ENCODE results near the gene KCNT1.
A peak's percentile ranks its signal among the peaks of the same experiment; 100 is the strongest.

The KCNT1 gene

DNA sequence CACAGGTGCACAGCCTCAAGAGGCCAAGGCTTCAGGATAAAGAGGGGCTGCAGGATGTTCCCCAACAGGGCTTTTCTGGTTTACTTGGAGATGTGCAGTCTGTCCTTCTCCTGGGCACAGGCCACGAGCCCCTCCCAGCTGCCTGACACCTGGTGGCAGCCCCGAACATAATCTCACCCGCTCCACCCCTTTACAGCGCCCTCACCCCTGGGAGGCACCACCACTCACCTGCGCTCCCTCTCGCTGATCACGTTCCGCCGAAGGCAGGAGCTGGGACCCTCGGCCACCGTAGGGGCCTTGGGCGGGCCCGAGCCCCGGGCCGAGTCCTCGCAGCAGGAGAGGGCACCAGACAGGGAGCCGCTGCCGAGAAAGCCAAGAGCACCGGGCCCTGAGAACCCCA is 3.2 kb upstream of the KCNT1 start:
- no peak for DNase-seq

DNA sequence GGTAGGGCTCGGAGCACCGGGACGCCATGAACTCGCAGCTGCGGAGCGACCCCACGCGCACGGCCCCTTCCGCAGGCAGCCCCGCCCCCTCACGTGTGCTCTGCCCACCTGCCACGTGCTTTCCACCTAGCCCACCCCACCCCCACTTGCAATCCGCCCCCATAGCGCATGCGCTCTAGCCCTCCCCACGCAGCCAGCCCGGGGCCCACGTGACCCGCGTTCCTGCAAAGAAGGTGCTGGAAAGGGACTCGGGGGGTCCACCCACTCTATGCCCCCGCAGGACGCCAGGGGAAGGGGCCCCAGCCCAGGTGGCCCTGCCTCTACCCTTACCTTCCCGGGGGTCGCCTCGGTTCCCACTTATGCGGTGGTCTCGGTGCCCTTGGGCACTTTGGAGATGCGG is 2.5 kb upstream of the KCNT1 start, which contains the start of gene SOHLH1:
SOHLH1 (minus strand) TSS at position 42 of the 400 bp plus-strand sequence; CDS start at position 28, 14 bp downstream.
- DNase-seq, result no peak

DNA sequence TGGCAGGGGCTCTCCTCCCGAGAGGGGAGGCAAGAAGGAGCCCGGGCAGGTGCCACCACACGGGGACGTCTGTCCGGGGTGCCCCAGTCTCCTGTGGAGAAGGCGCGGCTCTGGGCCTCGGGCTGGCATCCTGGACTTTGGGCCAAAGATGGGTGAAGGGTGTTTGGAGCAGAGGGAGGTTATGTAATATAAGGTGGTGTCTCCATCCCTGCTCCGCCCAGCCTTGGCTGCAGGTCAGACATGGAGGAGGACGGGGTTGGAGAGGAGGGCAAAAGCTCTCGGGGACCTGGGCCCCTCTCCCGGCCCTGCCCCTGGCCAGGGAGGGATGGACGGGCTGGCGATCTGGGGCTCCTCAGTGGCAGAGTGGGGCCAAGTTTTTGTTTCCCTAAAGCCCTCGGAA is 1.5 kb upstream of the KCNT1 start:
- DNase-seq, result no peak

DNA sequence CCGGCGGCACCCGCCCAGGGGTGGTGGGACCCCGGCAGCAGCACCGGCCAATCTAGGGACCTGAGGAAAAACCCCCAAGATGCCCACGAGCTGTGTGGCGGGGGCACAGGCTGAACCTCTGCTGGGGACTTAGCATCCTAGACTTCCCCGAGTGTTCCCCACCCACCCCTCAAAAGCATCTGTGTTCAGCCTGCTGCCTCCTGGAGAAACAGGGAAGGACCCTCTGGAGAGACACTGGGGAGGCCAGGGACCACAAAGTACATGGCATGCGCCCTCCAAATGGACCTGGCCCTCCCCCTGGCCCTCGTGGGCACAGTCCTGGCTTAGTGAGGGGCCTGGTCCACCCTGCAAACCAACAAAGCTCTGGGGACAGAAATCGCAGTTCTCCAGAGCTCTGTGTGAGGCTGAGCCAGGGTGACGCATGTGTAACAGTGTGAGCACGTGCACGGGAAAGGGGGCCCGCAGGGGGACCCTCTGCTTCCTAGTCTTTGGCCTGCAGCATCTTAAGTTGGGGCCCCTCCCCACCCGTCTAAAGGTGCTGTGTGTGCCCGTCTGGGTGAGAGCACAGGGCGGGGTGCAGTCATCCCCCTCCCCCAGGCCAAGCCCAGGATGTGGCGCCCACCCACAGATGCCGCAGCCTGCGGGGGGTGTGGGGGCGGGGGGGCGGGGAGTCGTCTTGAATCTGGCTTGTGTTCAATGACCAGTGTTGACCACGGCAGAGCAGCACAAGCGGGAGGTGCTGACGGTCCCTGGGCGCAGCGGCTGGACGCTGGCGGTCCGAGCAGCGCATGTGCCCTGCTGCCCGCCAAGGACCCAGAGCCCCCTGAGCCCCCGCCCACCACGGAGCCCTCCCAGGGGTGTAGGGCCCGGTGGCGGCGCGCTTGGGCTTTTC is 672 bp upstream of the KCNT1 start:
- no peak for DNase-seq

DNA sequence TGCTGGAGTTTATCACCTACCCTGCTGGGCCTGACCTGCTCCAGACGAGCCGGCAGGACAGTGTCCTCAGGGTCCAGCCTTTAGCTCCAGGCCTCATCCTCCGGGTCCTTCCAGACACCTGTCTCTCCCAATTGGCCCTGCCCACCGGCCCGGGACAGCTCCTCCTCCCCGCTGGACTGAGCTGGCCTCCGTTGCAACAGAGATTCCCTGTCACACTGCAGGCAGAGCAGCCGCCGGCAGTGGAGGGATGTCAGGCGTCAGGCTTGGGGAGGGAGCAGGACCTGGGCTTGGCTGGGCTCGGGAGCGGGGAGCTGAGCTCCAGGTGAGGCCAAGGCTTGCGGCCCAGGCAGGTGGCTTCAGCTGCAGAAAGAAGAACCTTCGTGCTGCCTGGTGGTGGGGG is 1.7 kb downstream of the KCNT1 start:
- peak in 3 of 58 donors; percentile 9 to 13 (median 10) for DNase-seq

DNA sequence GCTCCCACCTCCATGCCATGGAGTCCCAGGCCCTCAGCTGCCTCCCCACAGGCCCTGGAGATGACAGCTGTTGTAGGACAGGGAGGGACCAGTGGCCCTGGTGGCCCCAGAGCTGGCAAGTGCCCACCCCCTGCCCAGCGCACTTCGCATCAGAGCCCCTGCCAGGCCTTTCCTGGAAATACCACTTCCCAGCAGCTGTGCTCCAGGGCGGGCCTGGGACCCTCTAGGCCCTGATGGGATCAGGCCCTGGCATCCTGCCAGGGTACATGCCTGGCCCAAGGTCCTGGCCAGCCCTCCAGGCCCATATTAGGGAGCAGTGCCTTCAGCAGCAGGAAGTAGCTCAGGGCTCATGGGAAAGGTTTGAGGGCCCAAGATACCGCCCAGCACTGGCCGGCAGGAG is 2.5 kb downstream of the KCNT1 start:
- DNase-seq, result no peak

DNA sequence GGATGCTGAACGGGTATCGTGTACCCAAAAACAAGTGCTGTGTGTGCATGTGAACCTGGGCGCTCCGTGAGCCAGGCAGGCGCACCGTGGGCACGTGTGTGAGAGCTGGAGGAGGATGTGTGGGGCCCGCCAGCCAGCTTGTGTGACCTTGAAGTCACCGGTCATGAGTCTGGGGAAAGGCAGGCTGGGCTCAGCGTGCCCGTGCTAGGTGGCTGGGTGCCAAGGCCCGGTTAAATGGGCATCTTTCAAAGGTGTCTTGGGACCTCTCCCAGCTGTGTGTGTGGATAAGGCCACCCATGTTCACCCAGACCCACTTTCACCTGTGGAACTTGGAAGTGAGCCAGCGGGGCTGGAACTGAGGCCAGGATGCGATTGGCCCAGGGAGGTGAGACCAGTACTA is 3.4 kb downstream of the KCNT1 start:
- peak in 1 of 58 donors; percentile 46 for DNase-seq

DNA sequence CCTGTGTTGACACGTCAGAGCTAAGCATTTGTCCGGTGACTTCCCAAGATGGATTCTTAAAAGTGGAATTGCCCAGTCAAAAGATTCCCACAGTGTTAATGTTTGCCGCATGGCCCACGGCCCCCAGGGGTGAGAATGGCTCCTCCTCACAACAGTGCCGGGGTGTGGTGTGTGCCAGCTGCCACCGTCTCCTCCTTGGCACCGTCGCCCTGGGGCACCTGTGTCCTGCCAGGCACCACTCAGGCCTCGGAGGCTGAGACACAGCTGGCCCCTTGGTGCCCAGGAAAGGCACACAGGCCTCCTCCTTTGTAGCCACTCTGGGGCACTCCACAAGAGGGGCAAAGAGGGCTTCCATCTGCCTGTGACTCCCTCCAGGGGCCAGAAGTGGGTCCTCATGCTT is 4.3 kb downstream of the KCNT1 start:
- DNase-seq, result no peak

DNA sequence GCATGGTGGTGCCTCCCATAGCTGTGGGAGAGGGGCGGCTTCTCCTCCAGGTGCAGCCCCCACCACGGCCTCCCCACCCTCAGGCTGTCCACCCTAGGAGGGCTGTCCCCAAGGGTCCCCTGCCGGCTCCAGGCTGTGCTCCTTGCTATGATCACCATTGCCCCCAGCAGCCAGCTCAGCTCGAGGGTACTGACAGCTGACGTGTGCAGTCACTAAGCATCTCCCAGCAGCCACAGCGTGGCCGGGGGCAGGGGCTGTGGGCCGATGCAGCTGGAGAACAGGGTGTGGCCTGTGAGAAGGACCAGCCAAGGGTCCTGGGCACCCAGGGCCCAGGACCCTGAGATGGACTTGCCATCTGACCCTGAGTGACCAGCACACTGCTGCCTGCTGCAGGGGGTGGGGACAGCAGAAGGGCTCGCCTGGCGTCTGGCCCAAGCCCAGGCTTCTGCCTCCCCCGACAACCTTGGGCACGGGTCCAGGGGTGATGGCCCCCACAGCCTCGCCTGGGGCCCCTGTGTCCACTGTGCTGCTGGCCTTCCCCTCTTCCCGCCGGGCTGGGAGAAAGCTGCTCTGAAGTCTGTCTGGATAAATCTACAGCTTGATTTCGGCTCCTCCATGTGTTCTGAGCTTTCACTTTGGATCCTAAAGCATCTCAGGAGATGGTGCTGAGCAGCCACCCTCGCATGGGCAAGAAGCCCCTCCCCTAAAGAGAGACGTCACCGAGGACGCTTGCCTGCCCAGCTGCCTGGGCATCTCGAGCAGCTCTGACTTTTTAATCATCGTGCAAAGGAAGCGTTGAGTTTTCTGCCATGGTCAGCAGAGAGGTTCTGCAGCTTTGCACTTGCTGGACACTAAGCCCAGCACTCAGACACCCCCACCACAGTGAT is 5.5 kb downstream of the KCNT1 start:
- DNase-seq, result peak in 25 of 58 donors; percentile 10 to 81 (median 39)

DNA sequence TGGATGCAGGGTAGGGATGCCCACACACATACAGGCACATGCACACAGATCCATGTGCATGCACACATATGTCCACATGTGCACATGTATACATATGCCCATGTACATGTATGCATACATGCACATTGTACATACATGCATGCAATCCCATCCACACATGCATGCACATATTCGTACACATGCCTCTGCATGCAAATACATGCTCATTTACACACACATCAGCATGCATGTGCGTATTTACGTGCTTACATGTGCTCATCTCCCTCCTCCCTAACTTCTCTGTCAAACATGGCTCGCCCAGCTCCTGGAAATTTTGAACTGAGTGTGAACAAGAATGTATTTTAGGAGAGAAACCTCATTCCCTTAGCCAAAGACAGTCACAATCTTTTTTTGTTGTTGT is 6.2 kb downstream of the KCNT1 start:
- DNase-seq, result no peak

DNA sequence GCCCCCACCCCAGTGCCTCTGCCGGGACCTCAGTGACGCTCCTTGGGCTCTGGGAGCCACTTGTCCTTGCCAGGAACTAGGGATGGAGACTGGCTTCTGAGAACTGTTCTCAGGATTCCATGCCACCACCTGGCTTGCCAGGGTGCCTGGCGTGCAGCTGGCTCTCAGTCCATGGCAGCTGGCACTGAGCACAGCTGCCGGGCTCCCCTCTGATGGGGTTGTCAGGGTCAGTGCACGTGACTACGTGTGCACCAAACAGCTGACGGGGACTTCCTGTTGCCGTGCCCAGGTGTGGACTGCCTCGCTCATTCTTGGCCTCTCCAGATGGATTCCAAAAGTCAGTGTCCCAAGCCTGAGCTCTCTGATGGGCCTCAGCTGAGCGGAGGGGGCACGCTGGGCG is 9.4 kb downstream of the KCNT1 start:
- no peak for DNase-seq

DNA sequence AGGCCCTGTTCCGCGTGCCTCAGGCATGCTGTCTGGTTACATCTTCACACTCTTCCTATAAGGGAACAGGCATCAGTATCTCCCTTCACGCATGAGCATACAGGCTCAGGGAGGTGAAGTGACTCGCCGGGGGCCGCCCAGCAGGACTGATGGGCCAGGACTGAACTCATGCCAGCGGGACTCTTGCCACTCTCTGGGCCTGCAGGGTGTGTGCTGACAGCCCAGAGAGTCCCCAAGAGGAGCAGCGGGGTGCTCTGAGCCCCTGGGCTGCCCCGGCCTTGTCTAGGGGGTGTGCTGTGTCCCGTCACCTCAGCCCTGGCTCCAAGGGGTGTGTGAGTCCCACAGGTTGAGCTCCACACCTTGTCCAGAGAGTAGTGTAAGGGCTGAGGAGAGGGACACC is 9.9 kb downstream of the KCNT1 start:
- DNase-seq, result no peak

DNA sequence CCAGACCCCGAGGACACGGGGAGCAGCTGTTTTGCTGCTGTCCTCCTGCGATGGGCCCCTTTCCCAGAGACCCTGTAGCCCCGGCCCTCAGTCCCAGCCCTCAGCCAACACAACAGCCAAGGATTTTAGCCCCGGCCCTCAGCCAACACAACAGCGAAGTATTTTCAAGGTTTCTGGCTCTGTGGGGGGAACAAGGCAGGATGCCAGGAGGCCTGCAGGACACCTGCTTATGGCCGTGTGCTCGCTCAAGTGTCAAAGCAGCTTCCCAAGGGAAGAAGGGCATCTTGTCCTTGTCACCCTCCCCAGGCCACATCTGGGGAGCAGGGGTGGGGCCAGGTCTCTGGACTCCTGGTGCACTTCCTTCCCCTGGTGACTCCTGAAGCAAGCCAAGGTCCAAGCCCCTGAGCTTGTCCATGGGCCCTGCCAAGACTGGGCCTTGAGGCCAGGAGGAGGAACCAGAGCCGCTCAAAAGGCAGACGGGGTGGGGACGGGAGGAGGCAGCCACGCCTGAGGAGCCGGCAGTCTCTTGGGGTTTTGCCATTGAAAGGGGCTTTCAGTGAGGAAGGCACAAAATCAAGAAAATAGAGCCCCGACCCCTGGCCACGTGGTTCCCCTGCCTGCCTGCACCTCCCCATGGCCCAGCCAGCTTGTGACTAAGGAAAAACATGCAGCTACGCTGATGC is 10.8 kb downstream of the KCNT1 start:
- DNase-seq, result no peak

DNA sequence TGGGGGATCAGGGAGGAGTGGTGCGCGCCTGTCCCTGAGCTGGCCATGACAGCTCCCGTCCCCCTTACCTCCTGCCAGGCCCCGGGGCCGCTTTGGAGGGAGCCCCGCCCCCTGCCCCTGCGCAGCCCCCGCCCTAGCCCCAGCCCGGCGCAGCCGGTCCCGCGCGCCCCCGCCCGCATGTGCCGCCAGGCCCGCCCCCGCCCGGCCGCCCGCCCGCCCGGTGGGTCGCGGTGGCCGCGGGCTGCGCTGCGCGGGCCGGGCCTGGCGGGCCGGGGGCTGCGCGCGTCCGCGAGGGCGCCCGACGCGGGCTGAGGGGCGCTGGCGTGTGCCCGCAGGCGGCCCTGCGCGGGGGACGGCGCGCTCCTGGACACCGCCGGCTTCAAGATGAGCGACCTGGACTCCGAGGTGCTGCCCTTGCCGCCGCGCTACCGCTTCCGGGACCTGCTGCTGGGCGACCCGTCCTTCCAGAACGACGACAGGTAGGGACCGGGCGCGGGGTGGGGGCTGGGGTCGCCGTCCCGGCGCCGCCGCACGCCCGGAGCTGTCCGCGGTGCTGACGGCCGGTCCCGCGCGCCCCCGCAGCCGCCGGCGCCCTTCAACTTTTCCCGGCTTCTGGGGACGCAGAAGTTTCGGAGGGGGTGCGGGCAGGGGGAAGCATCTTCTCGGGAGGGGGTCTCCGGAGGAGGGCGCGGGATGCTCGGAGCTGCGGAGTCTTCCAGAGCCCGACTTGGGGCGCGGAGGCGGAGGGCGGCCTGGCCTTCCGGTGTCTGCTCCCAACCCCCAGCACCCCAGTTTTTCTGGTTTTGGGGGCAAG is 12.5 kb downstream of the KCNT1 start:
- no peak for DNase-seq

DNA sequence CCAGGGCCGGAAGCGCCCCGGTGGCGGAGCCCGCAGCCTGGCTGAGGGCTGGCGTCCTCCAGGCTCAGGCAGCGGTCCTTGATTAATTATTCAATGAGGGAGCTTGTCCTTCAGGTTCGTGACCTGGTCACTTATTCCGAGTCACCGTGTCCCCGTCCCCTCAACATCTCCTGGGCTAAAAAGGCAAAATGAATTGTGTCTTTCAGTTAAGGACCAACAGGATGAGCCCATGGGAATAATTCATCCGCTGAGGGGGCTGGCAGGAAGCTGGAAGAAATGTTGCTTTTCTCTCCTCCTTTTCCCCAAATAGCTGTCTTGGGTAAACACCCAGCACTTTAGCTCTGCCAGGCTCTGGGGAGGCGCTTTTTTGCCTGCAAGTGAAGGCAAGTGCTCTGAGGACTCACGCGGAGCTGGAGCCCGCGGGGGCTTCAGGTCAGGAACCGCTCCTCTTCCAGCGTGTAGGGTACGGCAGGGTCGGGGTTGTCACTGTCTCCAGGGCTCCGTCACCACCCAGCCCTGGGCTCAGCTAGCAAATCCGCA is 13.1 kb downstream of the KCNT1 start:
- peak in 9 of 58 donors; percentile 11 to 44 (median 26) for DNase-seq

DNA sequence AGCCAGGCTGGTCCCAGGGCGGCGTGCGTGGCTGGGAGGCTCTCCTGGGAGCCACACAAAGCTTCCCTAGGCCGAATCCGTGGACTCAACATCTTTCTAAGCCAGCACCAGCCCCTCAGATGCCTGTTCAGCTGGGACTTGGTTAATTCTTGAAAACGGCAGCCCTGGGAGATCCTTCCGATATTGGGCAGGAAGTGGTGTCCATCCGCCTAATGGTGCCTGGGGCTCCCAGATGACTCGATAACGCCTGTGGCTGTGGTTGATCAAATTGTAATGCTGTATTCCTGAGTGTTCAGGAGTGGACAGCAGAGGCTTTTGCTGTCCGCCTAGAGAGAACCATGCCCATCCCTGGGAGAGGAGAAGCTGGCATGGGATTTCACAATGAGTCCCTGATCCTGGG is 14.1 kb downstream of the KCNT1 start:
- no peak for DNase-seq

DNA sequence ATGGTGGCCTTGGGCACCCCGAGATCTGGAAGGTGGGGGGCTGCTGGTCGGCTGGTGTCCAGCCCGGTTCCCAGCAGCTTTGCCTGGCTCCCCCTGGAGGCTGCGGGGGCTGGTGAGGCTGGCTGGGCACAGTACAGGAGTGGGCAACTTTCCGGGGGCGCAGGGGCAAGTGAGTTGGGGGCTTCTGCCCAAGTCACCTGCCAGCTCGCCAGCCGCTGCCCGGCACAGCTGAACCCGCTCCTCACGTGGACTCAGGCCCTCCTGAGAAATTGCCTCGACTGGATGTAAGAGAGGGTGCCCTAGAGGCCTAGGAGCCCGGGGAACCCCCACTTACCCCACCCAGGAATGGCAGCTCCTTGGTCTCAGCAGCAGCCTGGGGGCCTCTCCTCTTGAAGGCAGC is 15.4 kb downstream of the KCNT1 start:
- no peak for DNase-seq

DNA sequence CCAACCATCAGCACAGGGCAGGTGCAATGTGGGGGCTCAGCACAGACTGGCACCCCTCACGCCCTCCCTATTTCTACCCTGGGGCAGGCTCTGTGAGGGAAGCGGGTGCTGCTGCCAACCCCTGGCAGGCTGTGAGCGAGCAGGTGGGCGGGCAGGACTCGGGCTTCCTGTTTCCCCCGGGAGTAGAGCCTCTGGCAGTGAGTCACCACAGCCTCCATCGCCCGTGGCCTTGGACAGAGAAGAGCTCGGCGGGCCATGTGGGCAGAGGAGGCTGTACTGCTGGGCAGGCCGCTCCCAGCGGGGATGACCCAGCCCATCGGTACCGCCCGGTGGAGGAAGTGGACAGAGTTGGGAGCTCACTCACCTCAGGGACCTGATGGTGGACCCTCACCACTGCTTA is 16.6 kb downstream of the KCNT1 start:
- peak in 26 of 58 donors; percentile 12 to 68 (median 35) for DNase-seq

DNA sequence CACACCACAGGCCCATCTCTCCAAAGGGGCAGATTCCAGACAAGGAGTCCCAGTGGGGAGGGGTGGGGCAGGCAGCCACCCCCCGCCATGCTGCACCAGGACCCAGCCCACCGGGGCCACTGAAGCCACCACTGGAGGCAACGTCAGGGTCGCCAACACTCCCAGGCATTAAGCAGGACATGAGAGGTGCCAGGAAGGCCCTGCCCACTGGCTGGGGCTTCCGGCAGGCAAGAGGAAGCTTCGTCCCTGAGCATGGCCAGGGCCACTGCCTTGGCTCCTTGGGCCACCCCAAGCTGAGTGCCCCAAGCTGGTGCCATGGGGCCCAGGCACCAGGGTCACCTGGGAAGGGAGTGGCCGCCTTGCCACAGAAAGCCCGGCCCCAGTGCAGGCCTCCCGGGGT is 17.5 kb downstream of the KCNT1 start:
- DNase-seq, result no peak

DNA sequence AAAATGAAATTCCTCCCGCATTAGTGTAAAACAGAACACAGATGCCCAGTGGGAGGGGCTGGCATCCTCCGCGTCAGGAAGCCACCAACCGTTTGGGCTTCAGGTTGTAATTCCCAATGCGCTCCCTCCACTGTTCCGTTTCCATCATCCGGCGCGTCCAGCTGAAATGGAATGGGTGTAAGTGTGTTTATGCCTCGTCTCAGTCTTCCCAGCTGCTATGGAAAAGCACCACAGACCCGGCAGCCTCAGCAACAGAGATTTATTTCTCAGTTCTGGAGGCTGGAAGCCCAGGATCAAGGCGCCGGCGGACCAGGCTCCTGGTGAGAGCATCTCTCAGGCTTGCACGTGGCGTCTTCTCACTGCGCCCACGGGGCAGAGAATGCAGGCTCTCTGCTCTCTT is 20.4 kb downstream of the KCNT1 start:
- peak in 24 of 58 donors; percentile 10 to 79 (median 32) for DNase-seq

Data from anterior cingulate cortex (tissue), 58 donors.